Activated CD4-positive, CD25-positive, alpha-beta regulatory T cell treated with anti-CD3 and anti-CD28 coated beads, Interleukin-2, amount 50 U/mL, for 16 hours (primary cell): Measurements from ENCODE around the gene UPK3BL2.
"Not testable (repeated sequence)": the region's sequence is repeated elsewhere in the genome, so short reads cannot be mapped to it uniquely, and the experiment has no call there.

ENCODE experiments used
- DNase-seq: peaks from one replicate; pipeline ENCODE4 v3.0.0-alpha.2; 2020; ENCODE audit warnings: low read depth, low spot score

Gene UPK3BL2

DNA sequence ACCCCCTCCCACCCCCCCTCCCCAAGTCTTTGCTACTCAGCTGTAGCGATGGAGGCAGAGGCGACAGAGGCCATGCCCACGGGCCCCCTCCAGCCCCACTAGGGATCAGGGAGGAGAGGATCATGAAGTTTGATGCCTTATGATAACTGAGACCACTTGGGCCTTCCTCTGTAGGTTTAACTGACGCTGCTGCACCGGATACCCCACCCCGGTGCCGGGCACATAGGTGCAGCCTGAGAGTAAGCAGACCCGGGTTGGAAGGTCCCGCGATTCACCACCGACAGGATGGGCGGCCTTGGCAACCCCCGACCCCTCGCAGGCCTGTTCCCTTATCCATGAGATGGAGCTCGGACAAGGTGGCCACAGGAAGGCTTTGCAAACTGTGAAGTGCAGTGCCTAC, 49.5 kb downstream of the UPK3BL2 start:
- not testable (repeated sequence) for DNase-seq

GRCh38 chr7:102493220-102493935, 50.1 kb downstream of the UPK3BL2 start:
- not testable (repeated sequence) for DNase-seq

- not testable (repeated sequence) for DNase-seq
These were observed 52.9 kb downstream of the UPK3BL2 start for GRCh38 chr7:102490529-102491075.
